ENCODE data around the gene NOTCH1.

NOTCH1 gene

GRCh38 chr9:136462664-136463063, 83.2 kb downstream of the NOTCH1 start:
- Histone ChIP-seq H3K9me3 (replicated peaks in 1 of 2; ENCODE audit: control insufficient read depth in 2 of 2, insufficient read depth in 1 of 2, low read depth in 1 of 2, low read length in 2 of 2) (no peaks in the 10 kb centered on the region), H3K4me1 (ENCODE audit: control insufficient read depth in 2 of 2, insufficient read depth in 1 of 2, low read depth in 1 of 2, low read length in 2 of 2) (no peaks in the 10 kb centered on the region), H3K36me3 (replicated peaks in 1 of 2; ENCODE audit: control insufficient read depth in 2 of 2, insufficient read depth in 2 of 2, low read length in 2 of 2) (peaks cover 52 to 98% of the 10 kb centered on the region in 2 donors), H2AK5ac (ENCODE audit: low read depth, low read length) (no peak overlapping the region), H2BK5ac (ENCODE audit: low read length) (no peak overlapping the region), H2BK12ac (ENCODE audit: low read length) (no peak overlapping the region), H3K79me1 (ENCODE audit: low read depth, low read length) (peaks cover 6% of the 10 kb centered on the region), H3K4me2 (ENCODE audit: insufficient read depth, low read length, poor library complexity, severe bottlenecking) (no peak overlapping the region), H3K4ac (ENCODE audit: low read length) (no peak overlapping the region), H3K23ac (ENCODE audit: low read depth, low read length, poor library complexity) (no peak overlapping the region), H2BK15ac (ENCODE audit: low read length) (no peak overlapping the region), H2BK120ac (ENCODE audit: low read depth, low read length) (no peak overlapping the region), H3K9ac (ENCODE audit: low read depth, low read length, poor library complexity) (no peak overlapping the region), H2AFZ (ENCODE audit: low read length) (no peak overlapping the region), H3K4me3 (ENCODE audit: low read length in 2 of 2) (no peak overlapping the region), H4K91ac (ENCODE audit: low read depth, low read length, poor library complexity) (no peak overlapping the region), H3K27me3 (ENCODE audit: control insufficient read depth in 3 of 3, insufficient read depth in 3 of 3, low read depth in 1 of 3, low read length in 3 of 3) (no peaks in the 10 kb centered on the region), H4K8ac (ENCODE audit: low read depth, low read length) (no peak overlapping the region), H3K27ac (replicated peaks; ENCODE audit: low read length) (no peak overlapping the region), H3K14ac (ENCODE audit: low read length) (no peak overlapping the region), H3K18ac (ENCODE audit: low read length) (no peak overlapping the region)
- DNase-seq (ENCODE audit: low spot score) = no peak
- WGBS, 2 donors (ENCODE audit: extremely low coverage in 2 of 2, insufficient read length in 2 of 2, insufficient replicate concordance in 1 of 2) = no CpG with 5 or more reads among the region's 17 CpGs

GRCh38 chr9:136460772-136461325, 85.0 kb downstream of the NOTCH1 start:
- Histone ChIP-seq H2BK12ac (ENCODE audit: low read length) (no peak overlapping the region), H2BK15ac (ENCODE audit: low read length) (no peak overlapping the region), H3K14ac (ENCODE audit: low read length) (no peak overlapping the region), H3K27me3 (ENCODE audit: control insufficient read depth in 3 of 3, insufficient read depth in 3 of 3, low read depth in 1 of 3, low read length in 3 of 3) (no peaks in the 10 kb centered on the region), H3K79me1 (ENCODE audit: low read depth, low read length) (peaks cover 6% of the 10 kb centered on the region), H3K18ac (ENCODE audit: low read length) (no peak overlapping the region), H3K23ac (ENCODE audit: low read depth, low read length, poor library complexity) (no peak overlapping the region), H3K4me1 (ENCODE audit: control insufficient read depth in 2 of 2, insufficient read depth in 1 of 2, low read depth in 1 of 2, low read length in 2 of 2) (no peaks in the 10 kb centered on the region), H2AK5ac (ENCODE audit: low read depth, low read length) (no peak overlapping the region), H2BK5ac (ENCODE audit: low read length) (no peak overlapping the region), H3K4me2 (ENCODE audit: insufficient read depth, low read length, poor library complexity, severe bottlenecking) (no peak overlapping the region), H2BK120ac (ENCODE audit: low read depth, low read length) (no peak overlapping the region), H3K9ac (ENCODE audit: low read depth, low read length, poor library complexity) (no peak overlapping the region), H2AFZ (ENCODE audit: low read length) (no peak overlapping the region), H3K4me3 (ENCODE audit: low read length in 2 of 2) (no peak overlapping the region), H3K9me3 (replicated peaks in 1 of 2; ENCODE audit: control insufficient read depth in 2 of 2, insufficient read depth in 1 of 2, low read depth in 1 of 2, low read length in 2 of 2) (no peaks in the 10 kb centered on the region), H3K36me3 (replicated peaks in 1 of 2; ENCODE audit: control insufficient read depth in 2 of 2, insufficient read depth in 2 of 2, low read length in 2 of 2) (peaks cover 59 to 98% of the 10 kb centered on the region in 2 donors), H3K4ac (ENCODE audit: low read length) (no peak overlapping the region), H4K91ac (ENCODE audit: low read depth, low read length, poor library complexity) (no peak overlapping the region), H3K27ac (replicated peaks; ENCODE audit: low read length) (no peak overlapping the region), H4K8ac (ENCODE audit: low read depth, low read length) (no peak overlapping the region)
- no CpG with 5 or more reads among the region's 23 CpGs for WGBS, 2 donors (ENCODE audit: extremely low coverage in 2 of 2, insufficient read length in 2 of 2, insufficient replicate concordance in 1 of 2)
- no peak for DNase-seq (ENCODE audit: low spot score)

GRCh38 chr9:136459425-136459824, 86.4 kb downstream of the NOTCH1 start:
- peaks cover 6% of the 10 kb centered on the region for H3K79me1 ChIP-seq (ENCODE audit: low read depth, low read length)
- WGBS, 2 donors (ENCODE audit: extremely low coverage in 2 of 2, insufficient read length in 2 of 2, insufficient replicate concordance in 1 of 2) = no CpG with 5 or more reads among the region's 28 CpGs

GRCh38 chr9:136457326-136457725, 88.5 kb downstream of the NOTCH1 start:
- Histone ChIP-seq H2AFZ (ENCODE audit: low read length) (no peak overlapping the region), H3K4me1 (ENCODE audit: control insufficient read depth in 2 of 2, insufficient read depth in 1 of 2, low read depth in 1 of 2, low read length in 2 of 2) (no peaks in the 10 kb centered on the region), H2BK5ac (ENCODE audit: low read length) (no peak overlapping the region), H3K27me3 (ENCODE audit: control insufficient read depth in 3 of 3, insufficient read depth in 3 of 3, low read depth in 1 of 3, low read length in 3 of 3) (no peaks in the 10 kb centered on the region), H3K36me3 (replicated peaks in 1 of 2; ENCODE audit: control insufficient read depth in 2 of 2, insufficient read depth in 2 of 2, low read length in 2 of 2) (peaks cover 58 to 92% of the 10 kb centered on the region in 2 donors), H3K4me2 (ENCODE audit: insufficient read depth, low read length, poor library complexity, severe bottlenecking) (no peak overlapping the region), H3K9me3 (replicated peaks in 1 of 2; ENCODE audit: control insufficient read depth in 2 of 2, insufficient read depth in 1 of 2, low read depth in 1 of 2, low read length in 2 of 2) (no peaks in the 10 kb centered on the region), H3K4ac (ENCODE audit: low read length) (no peak overlapping the region), H2BK120ac (ENCODE audit: low read depth, low read length) (no peak overlapping the region), H2BK12ac (ENCODE audit: low read length) (no peak overlapping the region), H3K79me1 (ENCODE audit: low read depth, low read length) (peaks cover 2% of the 10 kb centered on the region), H3K14ac (ENCODE audit: low read length) (no peak overlapping the region), H3K27ac (replicated peaks; ENCODE audit: low read length) (no peak overlapping the region), H3K18ac (ENCODE audit: low read length) (no peak overlapping the region), H3K4me3 (ENCODE audit: low read length in 2 of 2) (no peak overlapping the region), H2BK15ac (ENCODE audit: low read length) (no peak overlapping the region), H3K23ac (ENCODE audit: low read depth, low read length, poor library complexity) (no peak overlapping the region), H2AK5ac (ENCODE audit: low read depth, low read length) (no peak overlapping the region), H3K9ac (ENCODE audit: low read depth, low read length, poor library complexity) (no peak overlapping the region), H4K91ac (ENCODE audit: low read depth, low read length, poor library complexity) (no peak overlapping the region), H4K8ac (ENCODE audit: low read depth, low read length) (no peak overlapping the region)
- no CpG with 5 or more reads among the region's 24 CpGs for WGBS, 2 donors (ENCODE audit: extremely low coverage in 2 of 2, insufficient read length in 2 of 2, insufficient replicate concordance in 1 of 2)
- no peak for DNase-seq (ENCODE audit: low spot score)

More at GRCh38 chr9:136459425-136459824, 86.4 kb downstream of the NOTCH1 start:
- H2BK15ac ChIP-seq (ENCODE audit: low read length) = no peak overlapping the region
- H3K18ac ChIP-seq (ENCODE audit: low read length) = no peak overlapping the region
- H2BK5ac ChIP-seq (ENCODE audit: low read length) = no peak overlapping the region
- no peak overlapping the region for H2BK12ac ChIP-seq (ENCODE audit: low read length)
- no peak overlapping the region for H3K27ac ChIP-seq (replicated peaks; ENCODE audit: low read length)
- H2AK5ac ChIP-seq (ENCODE audit: low read depth, low read length) = no peak overlapping the region
- no peak overlapping the region for H2BK120ac ChIP-seq (ENCODE audit: low read depth, low read length)
- H4K91ac ChIP-seq (ENCODE audit: low read depth, low read length, poor library complexity) = no peak overlapping the region
- H3K4me3 ChIP-seq (ENCODE audit: low read length in 2 of 2) = no peak overlapping the region
- DNase-seq (ENCODE audit: low spot score) = no peak
- no peak overlapping the region for H3K4me2 ChIP-seq (ENCODE audit: insufficient read depth, low read length, poor library complexity, severe bottlenecking)
- no peaks in the 10 kb centered on the region for H3K9me3 ChIP-seq (replicated peaks in 1 of 2; ENCODE audit: control insufficient read depth in 2 of 2, insufficient read depth in 1 of 2, low read depth in 1 of 2, low read length in 2 of 2)
- no peak overlapping the region for H3K9ac ChIP-seq (ENCODE audit: low read depth, low read length, poor library complexity)
- H3K4ac ChIP-seq (ENCODE audit: low read length) = no peak overlapping the region
- no peak overlapping the region for H4K8ac ChIP-seq (ENCODE audit: low read depth, low read length)
- H3K4me1 ChIP-seq (ENCODE audit: control insufficient read depth in 2 of 2, insufficient read depth in 1 of 2, low read depth in 1 of 2, low read length in 2 of 2) = no peaks in the 10 kb centered on the region
- H3K23ac ChIP-seq (ENCODE audit: low read depth, low read length, poor library complexity) = peak overlapping the region; percentile 95
- H2AFZ ChIP-seq (ENCODE audit: low read length) = no peak overlapping the region
- H3K14ac ChIP-seq (ENCODE audit: low read length) = no peak overlapping the region
- no peaks in the 10 kb centered on the region for H3K27me3 ChIP-seq (ENCODE audit: control insufficient read depth in 3 of 3, insufficient read depth in 3 of 3, low read depth in 1 of 3, low read length in 3 of 3)
- peaks cover 64 to 98% of the 10 kb centered on the region in 2 donors for H3K36me3 ChIP-seq (replicated peaks in 1 of 2; ENCODE audit: control insufficient read depth in 2 of 2, insufficient read depth in 2 of 2, low read length in 2 of 2)
